HG03135 (cell line): ENCODE results near the gene SLC45A3.

Experiments
- ATAC-seq: cut with Tn5 transposase; IDR thresholded peaks from one replicate; pipeline ENCODE4 v1.9.1; 2021; ENCODE audit warnings: mild to moderate bottlenecking, moderate library complexity; ENCODE audit not compliant: unreplicated experiment

SLC45A3 gene

GRCh38 chr1:205701420-205701819 is 21.1 kb upstream of the SLC45A3 start:
- no peak for ATAC-seq

- ATAC-seq = no peak
These were observed 20.6 kb upstream of the SLC45A3 start for GRCh38 chr1:205700865-205701401.

- no peak for ATAC-seq
These were observed 19.1 kb upstream of the SLC45A3 start for GRCh38 chr1:205699416-205699815.

- no peak for ATAC-seq
These were observed 18.6 kb upstream of the SLC45A3 start for GRCh38 chr1:205698921-205699320.

GRCh38 chr1:205693421-205693991 is 13.2 kb upstream of the SLC45A3 start:
- no peak for ATAC-seq

- ATAC-seq = no peak
These were observed 12.1 kb upstream of the SLC45A3 start for GRCh38 chr1:205692423-205692822.

- no peak for ATAC-seq
These were observed 9.9 kb upstream of the SLC45A3 start for GRCh38 chr1:205690122-205690756.

- ATAC-seq = no peak
These were observed 9.2 kb upstream of the SLC45A3 start for GRCh38 chr1:205689479-205689878.

- no peak for ATAC-seq
These were observed 8.1 kb upstream of the SLC45A3 start for GRCh38 chr1:205688171-205689080.

GRCh38 chr1:205687242-205687641 is 6.9 kb upstream of the SLC45A3 start:
- ATAC-seq = no peak

- no peak for ATAC-seq
These were observed 1.1 kb upstream of the SLC45A3 start for GRCh38 chr1:205681364-205681763.

- no peak for ATAC-seq
These were observed 1.8 kb downstream of the SLC45A3 start for GRCh38 chr1:205678286-205679111.

- ATAC-seq = no peak
These were observed 3.1 kb downstream of the SLC45A3 start for GRCh38 chr1:205677167-205677566.

- no peak for ATAC-seq
These were observed 3.7 kb downstream of the SLC45A3 start for GRCh38 chr1:205676597-205676996.

GRCh38 chr1:205676002-205676401 is 4.3 kb downstream of the SLC45A3 start:
- no peak for ATAC-seq

- no peak for ATAC-seq
These were observed 5.1 kb downstream of the SLC45A3 start for GRCh38 chr1:205675247-205675646.

GRCh38 chr1:205672970-205673369 is 7.3 kb downstream of the SLC45A3 start:
- ATAC-seq = no peak

GRCh38 chr1:205672395-205672889 is 7.9 kb downstream of the SLC45A3 start:
- no peak for ATAC-seq

- no peak for ATAC-seq
These were observed 9.5 kb downstream of the SLC45A3 start for GRCh38 chr1:205670611-205671430.

GRCh38 chr1:205670150-205670446 is 10.2 kb downstream of the SLC45A3 start:
- ATAC-seq = no peak
